SJCRH30 (cell line): ENCODE measurements around the gene B3GAT3. TPM values are rescaled to one million over a fixed set of nuclear protein-coding genes. Genes with fewer than 3 reads are reported as not detected.

ENCODE experiments used
- DNase-seq, 2 experiments: peaks; one replicate each; pipeline ENCODE4 v3.0.0-alpha.2; 2015 to 2020
- H3K27ac ChIP-seq: fragments of 250-450 bp; sonication (Bioruptor Pico); 2 replicates; pipeline ENCODE4 v1.5.1; 2020; ENCODE audit warnings: mild to moderate bottlenecking, moderate library complexity
- H3K27me3 ChIP-seq: fragments of 250-450 bp; sonication (Bioruptor Pico); 2 replicates; pipeline ENCODE4 v1.5.1; 2020; ENCODE audit warnings: mild to moderate bottlenecking, moderate library complexity
- H3K36me3 ChIP-seq: fragments of 250-450 bp; sonication (Bioruptor Pico); 2 replicates; pipeline ENCODE4 v1.5.1; 2020; ENCODE audit warnings: mild to moderate bottlenecking, moderate library complexity
- H3K4me1 ChIP-seq: fragments of 250-450 bp; sonication (Bioruptor Pico); 2 replicates; pipeline ENCODE4 v1.5.1; 2020; ENCODE audit warnings: mild to moderate bottlenecking, moderate library complexity
- H3K4me3 ChIP-seq: fragments of 250-450 bp; sonication (Bioruptor Pico); 2 replicates; pipeline ENCODE4 v1.5.1; 2020; ENCODE audit warnings: mild to moderate bottlenecking, moderate library complexity
- H3K9me3 ChIP-seq: fragments of 250-450 bp; sonication (Bioruptor Pico); replicated peaks from 2 replicates; pipeline ENCODE4 v1.5.1; 2020; ENCODE audit warnings: mild to moderate bottlenecking, moderate library complexity
- total RNA-seq: library from RNA; depleted of rRNA; stranded (reverse); fragments of >200 nt; shearing (Covaris generic); gene quantifications from 2 replicates; pipeline ENCODE4 v1.2.3, GENCODE V29; 2014; rRNA removed

Gene B3GAT3
- total RNA-seq, 1 experiment from 2014 or later = 23.4 TPM

DNA sequence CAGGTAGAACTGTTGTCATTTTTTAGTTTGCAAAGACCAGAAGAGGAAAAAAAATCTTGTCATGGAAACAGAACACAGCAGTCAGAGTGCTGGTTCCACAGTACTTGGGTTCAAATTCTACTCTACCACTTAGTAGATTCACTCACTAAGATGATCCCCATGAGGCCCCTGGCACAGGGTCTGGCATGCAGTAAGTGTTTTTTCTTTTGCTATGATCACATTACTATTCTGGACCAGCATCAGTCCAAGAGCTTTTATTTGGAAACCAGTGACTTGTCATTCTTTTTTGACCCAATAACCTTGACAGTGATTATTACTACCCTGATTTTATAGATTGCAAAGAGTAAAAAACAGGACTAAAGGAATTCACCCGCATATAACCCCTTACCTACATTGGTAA, 52.2 kb downstream of the B3GAT3 start:
- Histone ChIP-seq H3K27ac (no peak overlapping the region), H3K36me3 (peaks cover 74% of the 10 kb centered on the region), H3K4me1 (no peaks in the 10 kb centered on the region), H3K4me3 (no peak overlapping the region), H3K9me3 (no peaks in the 10 kb centered on the region), H3K27me3 (no peaks in the 10 kb centered on the region)
- DNase-seq = no peak

- H3K4me3 ChIP-seq = no peak overlapping the region
- H3K27ac ChIP-seq = no peak overlapping the region
- 0 out of 2 replicates have a peak, but pooled peaks cover 2% of the 10 kb centered on the region for H3K4me1 ChIP-seq
- H3K9me3 ChIP-seq = no peaks in the 10 kb centered on the region
- no peak for DNase-seq
- no peaks in the 10 kb centered on the region for H3K27me3 ChIP-seq
- peaks cover 92% of the 10 kb centered on the region for H3K36me3 ChIP-seq
Observed at GRCh38 chr11:62567018-62567633, 54.7 kb downstream of the B3GAT3 start.

DNA sequence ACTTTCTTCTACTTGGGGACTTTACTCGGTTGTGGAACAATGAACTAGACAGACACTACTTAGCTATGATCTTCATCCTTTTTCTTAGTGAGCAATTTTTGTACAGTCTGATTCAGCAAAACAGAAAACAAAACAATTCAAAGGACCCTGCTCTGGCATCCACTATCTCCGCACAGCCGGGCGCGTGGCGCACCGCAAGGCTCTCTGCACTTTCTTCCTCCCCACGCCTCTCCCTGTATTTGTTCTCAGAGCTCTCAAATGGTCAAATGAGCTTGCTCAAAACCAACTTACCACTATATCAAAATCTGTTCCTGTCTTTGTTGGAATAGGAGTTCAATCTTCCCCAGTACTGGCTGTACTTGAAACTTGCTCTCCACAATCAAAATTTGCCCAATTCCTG, 55.5 kb downstream of the B3GAT3 start:
- no peak overlapping the region for H3K27ac ChIP-seq
- peaks cover 2% of the 10 kb centered on the region; the same call in 1 of the 2 replicates for H3K4me1 ChIP-seq
- H3K36me3 ChIP-seq = peaks cover 89% of the 10 kb centered on the region
- no peak for DNase-seq
- H3K4me3 ChIP-seq = no peak overlapping the region
- H3K27me3 ChIP-seq = no peaks in the 10 kb centered on the region
- no peaks in the 10 kb centered on the region for H3K9me3 ChIP-seq

Other genes with a start within 250 kb of the B3GAT3 start
- gene SCGB1A1, start 203.0 kb downstream of the B3GAT3 start, total RNA-seq = not detected in 2 replicates
- gene AHNAK, start 75.2 kb downstream of the B3GAT3 start, total RNA-seq = 10.3 and 10.9 TPM in 2 replicates
- 2,270 and 2,323 TPM in 2 replicates for gene EEF1G, start 48.1 kb downstream of the B3GAT3 start, total RNA-seq
- gene TUT1, start 30.5 kb downstream of the B3GAT3 start, total RNA-seq = 8.8 and 9.1 TPM in 2 replicates
- gene MTA2, start 20.1 kb downstream of the B3GAT3 start, total RNA-seq = 106 and 107 TPM in 2 replicates
- 5.8 and 8.9 TPM in 2 replicates for gene EML3, start 9.2 kb downstream of the B3GAT3 start, total RNA-seq
- 0.46 and 0.51 TPM in 2 replicates for gene ROM1, start 8.7 kb downstream of the B3GAT3 start, total RNA-seq
- gene GANAB, start 24.6 kb upstream of the B3GAT3 start, total RNA-seq = 209 and 210 TPM in 2 replicates
- 20.1 and 20.3 TPM in 2 replicates for gene INTS5, start 31.3 kb upstream of the B3GAT3 start, total RNA-seq
- gene C11orf98, start 43.2 kb upstream of the B3GAT3 start, total RNA-seq = 62.6 and 65.0 TPM in 2 replicates
- 8.5 and 10.4 TPM in 2 replicates for gene CSKMT, start 43.3 kb upstream of the B3GAT3 start, total RNA-seq
- 11.5 and 15.7 TPM in 2 replicates for gene UQCC3, start 49.7 kb upstream of the B3GAT3 start, total RNA-seq
- 3.2 and 6.3 TPM in 2 replicates for gene LBHD1, start 50.3 kb upstream of the B3GAT3 start, total RNA-seq
- 70.4 and 73.1 TPM in 2 replicates for gene UBXN1, start 57.1 kb upstream of the B3GAT3 start, total RNA-seq
- gene LRRN4CL, start 67.5 kb upstream of the B3GAT3 start, total RNA-seq = 0.55 and 0.73 TPM in 2 replicates
- 24.3 and 26.1 TPM in 2 replicates for gene BSCL2, start 85.4 kb upstream of the B3GAT3 start, total RNA-seq
- gene GNG3, start 85.7 kb upstream of the B3GAT3 start, total RNA-seq = not detected in 2 replicates
- gene HNRNPUL2, start 105.5 kb upstream of the B3GAT3 start, total RNA-seq = 16.7 and 21.2 TPM in 2 replicates
- gene TTC9C, start 106.5 kb upstream of the B3GAT3 start, total RNA-seq = 46.2 and 47.0 TPM in 2 replicates
- 5.2 and 7.6 TPM in 2 replicates for gene ZBTB3, start 132.2 kb upstream of the B3GAT3 start, total RNA-seq
- 74.1 and 88.0 TPM in 2 replicates for gene POLR2G, start 139.6 kb upstream of the B3GAT3 start, total RNA-seq
- gene TAF6L, start 149.4 kb upstream of the B3GAT3 start, total RNA-seq = 17.3 and 22.2 TPM in 2 replicates
- gene TMEM179B, start 165.4 kb upstream of the B3GAT3 start, total RNA-seq = 27.6 and 31.9 TPM in 2 replicates
- 13.3 and 18.3 TPM in 2 replicates for gene TMEM223, start 170.0 kb upstream of the B3GAT3 start, total RNA-seq
- 56.4 and 59.3 TPM in 2 replicates for gene NXF1, start 183.5 kb upstream of the B3GAT3 start, total RNA-seq
- 22.7 and 27.5 TPM in 2 replicates for gene STX5, start 210.1 kb upstream of the B3GAT3 start, total RNA-seq
- gene TEX54, start 210.9 kb upstream of the B3GAT3 start, total RNA-seq = not detected in 2 replicates
- gene WDR74, start 217.6 kb upstream of the B3GAT3 start, total RNA-seq = 46.7 and 50.4 TPM in 2 replicates